DMS 273 treated with DMSO at 0.1 percent for 48 hours (cell line): ENCODE measurements around the gene SLC22A14.

ENCODE experiments used
- DNase-seq: peaks from one replicate; lab custom pipeline; 2025; lab: John Stamatoyannopoulos, UW

SLC22A14 gene

GRCh38 chr3:38346587-38347410 lies 64.7 kb downstream of the SLC22A14 start, which contains the start of gene XYLB:
TSS of gene XYLB (plus strand) at chr3:38346785. CDS start at chr3:38346869, 84 bp downstream.
- peak; percentile 18 for DNase-seq

DNA sequence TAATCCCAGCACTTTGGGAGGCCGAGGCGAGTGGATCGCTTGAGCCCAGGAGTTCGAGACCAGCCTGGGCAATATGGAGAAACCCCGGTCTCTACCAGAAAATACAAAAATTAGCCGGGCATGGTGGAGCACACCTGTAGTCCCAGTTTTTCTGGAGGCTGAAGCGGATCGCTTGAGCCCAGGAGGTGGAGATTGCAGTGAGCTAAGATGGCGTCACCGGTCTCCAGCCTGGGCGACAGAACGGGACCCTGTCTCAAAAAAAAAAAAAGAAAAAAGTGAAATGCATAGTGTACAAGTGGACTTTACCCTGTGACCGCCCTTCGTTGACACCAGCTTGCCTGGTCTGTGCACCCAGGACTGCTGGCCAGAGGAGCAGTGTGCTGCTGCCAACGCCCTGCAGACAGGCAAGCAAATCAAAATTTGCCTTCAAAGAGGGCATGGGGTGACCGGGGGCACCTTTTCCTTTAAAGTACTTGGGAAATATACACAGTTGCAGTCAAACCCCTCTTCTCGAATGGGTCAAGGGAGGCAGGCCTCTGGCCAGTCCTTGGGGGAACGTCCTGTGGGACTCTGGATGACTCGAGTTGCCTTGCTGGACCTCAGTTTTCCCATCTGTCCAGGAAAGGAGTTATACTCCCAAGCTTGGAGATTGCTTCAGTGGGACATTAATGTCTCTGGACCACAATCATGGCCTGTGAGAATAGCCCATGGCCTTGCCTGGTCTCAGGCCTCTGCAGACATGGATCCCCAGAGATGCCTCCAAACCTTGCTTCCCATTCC lies 65.5 kb downstream of the SLC22A14 start:
- DNase-seq: no peak

- no peak for DNase-seq
Measured at GRCh38 chr3:38348903-38349302, 66.8 kb downstream of the SLC22A14 start.

GRCh38 chr3:38349684-38350359 lies 67.7 kb downstream of the SLC22A14 start:
- DNase-seq: no peak

- no peak for DNase-seq
Measured at GRCh38 chr3:38353151-38353550, 71.1 kb downstream of the SLC22A14 start.

DNA sequence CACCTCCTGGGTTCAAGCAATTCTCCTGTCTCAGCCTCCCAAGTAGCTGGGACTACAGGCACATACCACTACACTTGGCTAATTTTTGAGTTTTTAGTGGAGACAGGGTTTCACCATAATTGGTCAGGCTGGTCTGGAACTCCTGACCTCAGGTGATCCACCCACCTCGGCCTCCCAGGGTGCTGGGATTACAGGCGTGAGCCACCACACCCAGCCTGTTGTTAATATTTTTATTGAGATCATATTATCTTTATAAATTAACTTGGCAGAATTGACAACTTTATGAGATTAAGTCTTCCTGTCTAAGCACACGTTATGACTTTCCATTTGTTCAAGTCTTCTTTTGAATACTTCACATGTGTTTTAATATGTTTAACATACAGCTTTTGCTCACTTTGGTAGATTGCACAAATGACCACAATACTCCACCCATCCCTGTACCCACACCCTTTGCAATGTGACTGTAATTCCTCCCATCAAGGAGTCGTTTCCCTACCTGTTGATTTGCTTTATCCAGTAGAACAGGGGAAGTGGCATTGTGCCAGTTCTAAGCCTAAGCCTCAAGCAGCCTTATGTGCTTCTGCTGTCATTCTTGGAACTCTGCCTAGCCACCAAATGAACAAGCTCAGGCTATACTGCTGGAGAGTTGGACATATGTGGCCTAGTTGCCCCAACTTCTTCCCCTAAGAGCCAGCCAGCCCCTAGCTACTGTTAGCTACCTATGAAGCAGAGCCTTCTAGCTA lies 72.7 kb downstream of the SLC22A14 start:
- peak; percentile 87 for DNase-seq

GRCh38 chr3:38359038-38359437 lies 76.9 kb downstream of the SLC22A14 start:
- no peak for DNase-seq

- peak; percentile 5 for DNase-seq
Measured at GRCh38 chr3:38360345-38360744, 78.3 kb downstream of the SLC22A14 start.

GRCh38 chr3:38361496-38361895 lies 79.4 kb downstream of the SLC22A14 start:
- no peak for DNase-seq

GRCh38 chr3:38362825-38363224 lies 80.7 kb downstream of the SLC22A14 start:
- DNase-seq: no peak

GRCh38 chr3:38364721-38365400 lies 82.8 kb downstream of the SLC22A14 start:
- no peak for DNase-seq

- no peak for DNase-seq
Measured at GRCh38 chr3:38365469-38366062, 83.5 kb downstream of the SLC22A14 start.

DNA sequence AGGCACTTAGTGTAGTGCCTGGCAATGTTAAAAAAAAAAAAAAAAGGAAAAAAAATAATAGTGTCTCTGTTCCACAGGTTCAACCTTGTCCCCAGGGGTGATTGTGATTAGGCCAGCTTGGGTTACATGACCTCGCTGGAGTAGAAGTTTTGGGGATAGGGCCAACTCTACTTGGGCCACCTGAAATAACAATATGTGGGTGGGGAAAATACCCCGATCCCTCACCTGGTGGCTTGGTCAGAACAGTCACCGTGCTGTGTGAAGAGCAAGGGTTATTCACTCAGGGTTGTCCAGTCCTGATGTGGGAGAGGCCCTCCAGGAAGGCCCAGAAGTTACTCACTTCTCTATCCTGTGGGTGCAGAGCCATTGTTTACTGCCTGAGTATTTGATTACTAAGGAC lies 84.0 kb downstream of the SLC22A14 start:
- DNase-seq: no peak

GRCh38 chr3:38367779-38368178 lies 85.7 kb downstream of the SLC22A14 start:
- no peak for DNase-seq
